GM12892 (cell line): Measurements from ENCODE around the gene RTN4.

Source experiments
- POLR2A ChIP-seq: IDR thresholded peaks from 2 replicates; pipeline ENCODE4 v1.6.1; 2011; ENCODE audit warnings: low read depth, low read length, control low read depth
- POLR2AphosphoS5 ChIP-seq: IDR thresholded peaks from 2 replicates; pipeline ENCODE4 v1.6.1; 2011; ENCODE audit warnings: low read depth, low read length, control low read depth
- TAF1 ChIP-seq: IDR thresholded peaks from 2 replicates; pipeline ENCODE4 v1.6.1; 2011; ENCODE audit warnings: low read depth, mild to moderate bottlenecking, control low read depth, low read length, borderline replicate concordance

- TF ChIP-seq POLR2A = no peak
- TF ChIP-seq POLR2AphosphoS5 = no peak
- TF ChIP-seq TAF1 = no peak
Measured at GRCh38 chr2:55035716-55036115, 14.5 kb downstream of the RTN4 start.
